Mesendoderm (in vitro differentiated cells): Measurements from ENCODE around the gene MRPL21.

Experiments
- DNase-seq: peaks from one replicate; pipeline ENCODE4 v3.0.0; 2013
- H2AK5ac ChIP-seq: 2 replicates; pipeline ENCODE4 v1.6.1; 2013; ENCODE audit warnings: low read length, inconsistent platforms
- H2BK120ac ChIP-seq: 2 replicates; pipeline ENCODE4 v1.6.1; 2013; ENCODE audit warnings: low read depth, mild to moderate bottlenecking, low read length, moderate library complexity, mixed read lengths
- H2BK15ac ChIP-seq: replicated peaks from 2 replicates; pipeline ENCODE4 v1.6.1; 2013; ENCODE audit warnings: low read depth, mild to moderate bottlenecking, moderate library complexity
- H2BK5ac ChIP-seq: 2 replicates; pipeline ENCODE4 v1.6.1; 2013; ENCODE audit warnings: low read length, inconsistent platforms
- H3K18ac ChIP-seq: 2 replicates; pipeline ENCODE4 v1.6.1; 2013; ENCODE audit warnings: mild to moderate bottlenecking, low read length, mixed read lengths
- H3K23ac ChIP-seq: one replicate; pipeline ENCODE4 v1.6.1; 2013; ENCODE audit warnings: low read length
- H3K27ac ChIP-seq: 2 replicates; pipeline ENCODE4 v1.5.1; 2013; ENCODE audit warnings: low read depth, mild to moderate bottlenecking, inconsistent platforms, low read length, moderate library complexity
- H3K27me3 ChIP-seq: 2 replicates; pipeline ENCODE4 v1.6.1; 2013; ENCODE audit warnings: low read length, control low read depth, mild to moderate bottlenecking, inconsistent platforms; ENCODE audit not compliant: insufficient read depth, poor library complexity
- H3K36me3 ChIP-seq: 2 replicates; pipeline ENCODE4 v1.6.1; 2013; ENCODE audit warnings: low read length, inconsistent platforms; ENCODE audit not compliant: control insufficient read depth, insufficient read depth
- H3K4ac ChIP-seq: one replicate; pipeline ENCODE4 v1.6.1; 2013; ENCODE audit warnings: low read depth, mild to moderate bottlenecking, low read length, moderate library complexity
- H3K4me1 ChIP-seq: 2 replicates; pipeline ENCODE4 v1.6.1; 2013; ENCODE audit warnings: low read depth, low read length, inconsistent platforms; ENCODE audit not compliant: control insufficient read depth
- H3K4me2 ChIP-seq: 2 replicates; pipeline ENCODE4 v1.6.1; 2013; ENCODE audit warnings: low read length
- H3K4me3 ChIP-seq: 2 replicates; pipeline ENCODE4 v1.5.1; 2013; ENCODE audit warnings: mild to moderate bottlenecking, low read length
- H3K56ac ChIP-seq: one replicate; pipeline ENCODE4 v1.6.1; 2013; ENCODE audit warnings: low read length
- H3K79me1 ChIP-seq: 2 replicates; pipeline ENCODE4 v1.6.1; 2013; ENCODE audit warnings: low read length, inconsistent platforms
- H3K79me2 ChIP-seq: 2 replicates; pipeline ENCODE4 v1.6.1; 2013; ENCODE audit warnings: mild to moderate bottlenecking, low read length; ENCODE audit not compliant: control insufficient read depth, insufficient read depth
- H3K9ac ChIP-seq: 2 replicates; pipeline ENCODE4 v1.6.1; 2013; ENCODE audit warnings: low read length, inconsistent platforms
- H4K5ac ChIP-seq: one replicate; pipeline ENCODE4 v1.6.1; 2013; ENCODE audit warnings: low read length
- H4K8ac ChIP-seq: one replicate; pipeline ENCODE4 v1.6.1; 2013; ENCODE audit warnings: low read depth, mild to moderate bottlenecking, control low read depth, low read length, moderate library complexity
- WGBS: extraction: QIAGEN DNeasy Blood & Tissue Kit; methylation state at CpG from one replicate; pipeline ENCODE4 v1.1.7; 2013; ENCODE audit warnings: low lambda C conversion rate, missing lambda C conversion rate; ENCODE audit not compliant: insufficient coverage; ENCODE audit errors: extremely low coverage; 5-methylcytosine and 5-hydroxymethylcytosine counted together

The MRPL21 gene

DNA sequence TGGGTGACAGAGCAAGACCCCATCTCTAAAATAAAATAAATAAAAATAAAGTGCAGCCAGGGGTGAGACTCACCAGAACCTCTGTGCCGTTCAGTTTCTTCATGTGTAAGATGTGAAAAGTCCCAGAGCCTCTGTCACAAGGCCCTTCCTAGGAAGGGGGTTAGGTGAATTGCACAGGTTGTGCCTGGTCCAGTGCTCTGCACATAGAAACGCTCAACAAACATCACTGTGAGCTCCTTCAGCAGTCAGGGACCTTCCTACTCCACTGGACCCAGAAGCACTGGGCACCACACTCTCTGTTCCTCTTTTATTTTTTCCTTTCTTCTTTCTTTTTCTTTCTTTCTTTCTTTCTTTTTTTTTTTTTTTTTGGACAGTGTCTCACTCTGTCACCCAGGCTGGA lies 22.3 kb downstream of the MRPL21 start:
- DNase-seq = no peak
- no peak overlapping the region for H2BK15ac ChIP-seq
- no peaks in the 10 kb centered on the region for H3K79me2 ChIP-seq
- no peak overlapping the region for H3K4ac ChIP-seq
- H3K4me2 ChIP-seq = no peak overlapping the region
- H3K4me3 ChIP-seq = no peak overlapping the region
- H3K27me3 ChIP-seq = no peaks in the 10 kb centered on the region
- no CpG with 5 or more reads among the region's 2 CpGs for WGBS
- no peak overlapping the region for H3K18ac ChIP-seq
- H3K27ac ChIP-seq = no peak overlapping the region
- H4K8ac ChIP-seq = no peak overlapping the region
- no peak overlapping the region for H2AK5ac ChIP-seq
- no peak overlapping the region for H3K9ac ChIP-seq
- H3K4me1 ChIP-seq = no peaks in the 10 kb centered on the region
- H2BK5ac ChIP-seq = no peak overlapping the region
- no peak overlapping the region for H2BK120ac ChIP-seq
- H3K23ac ChIP-seq = no peak overlapping the region
- no peak overlapping the region for H3K56ac ChIP-seq
- no peak overlapping the region for H4K5ac ChIP-seq
- H3K79me1 ChIP-seq = no peaks in the 10 kb centered on the region
- H3K36me3 ChIP-seq = no peaks in the 10 kb centered on the region

DNA sequence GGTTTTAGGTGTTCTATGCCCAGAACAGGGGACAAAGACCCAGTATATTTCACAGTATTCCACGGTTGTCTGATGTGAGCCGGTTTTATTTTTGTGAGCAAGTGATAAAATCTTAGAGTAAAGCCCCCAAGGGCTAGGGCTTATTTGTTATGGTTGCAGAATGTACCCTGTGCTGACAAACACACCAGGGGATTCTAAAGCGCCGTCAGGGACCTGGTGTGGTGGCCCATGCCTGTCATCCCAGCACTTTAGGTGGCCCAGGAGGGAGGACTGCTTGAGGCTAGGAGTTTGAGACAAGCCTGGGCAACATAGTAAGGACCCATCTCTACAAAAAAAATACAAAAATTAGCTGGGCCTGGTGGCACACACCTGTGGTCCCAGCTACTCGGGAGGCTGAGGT lies 22.8 kb downstream of the MRPL21 start:
- WGBS = no CpG with 5 or more reads among the region's 5 CpGs
- Histone ChIP-seq H2BK5ac (no peak overlapping the region), H3K4me3 (no peak overlapping the region), H3K4ac (no peak overlapping the region), H3K79me1 (no peaks in the 10 kb centered on the region), H3K79me2 (no peaks in the 10 kb centered on the region), H3K23ac (no peak overlapping the region), H3K27me3 (no peaks in the 10 kb centered on the region), H3K36me3 (no peaks in the 10 kb centered on the region), H4K8ac (no peak overlapping the region), H2BK15ac (no peak overlapping the region), H2BK120ac (no peak overlapping the region), H3K9ac (no peak overlapping the region), H3K27ac (no peak overlapping the region), H3K4me2 (no peak overlapping the region), H3K4me1 (no peaks in the 10 kb centered on the region), H4K5ac (no peak overlapping the region), H3K56ac (no peak overlapping the region), H3K18ac (no peak overlapping the region), H2AK5ac (no peak overlapping the region)
- DNase-seq = no peak

- DNase-seq = no peak
- H3K27me3 ChIP-seq = no peaks in the 10 kb centered on the region
- no peak overlapping the region for H3K4me3 ChIP-seq
- no peak overlapping the region for H3K23ac ChIP-seq
- H3K79me2 ChIP-seq = no peaks in the 10 kb centered on the region
- no peak overlapping the region for H3K4ac ChIP-seq
- H2BK120ac ChIP-seq = no peak overlapping the region
- no peaks in the 10 kb centered on the region for H3K79me1 ChIP-seq
- no peaks in the 10 kb centered on the region for H3K36me3 ChIP-seq
- H3K18ac ChIP-seq = no peak overlapping the region
- H2AK5ac ChIP-seq = no peak overlapping the region
- H4K8ac ChIP-seq = no peak overlapping the region
- H2BK15ac ChIP-seq = no peak overlapping the region
- H2BK5ac ChIP-seq = no peak overlapping the region
- H3K9ac ChIP-seq = no peak overlapping the region
- H3K4me2 ChIP-seq = no peak overlapping the region
- H3K56ac ChIP-seq = no peak overlapping the region
- H3K4me1 ChIP-seq = no peaks in the 10 kb centered on the region
- no CpG with 5 or more reads among the region's 7 CpGs for WGBS
- H4K5ac ChIP-seq = no peak overlapping the region
- H3K27ac ChIP-seq = no peak overlapping the region
Measured at GRCh38 chr11:68878022-68878421, 25.6 kb downstream of the MRPL21 start.

GRCh38 chr11:68872216-68873003 lies 31.2 kb downstream of the MRPL21 start:
- Histone ChIP-seq H3K36me3 (no peaks in the 10 kb centered on the region), H3K9ac (no peak overlapping the region), H3K4me1 (no peaks in the 10 kb centered on the region), H3K4me2 (no peak overlapping the region), H3K27ac (no peak overlapping the region), H3K4ac (no peak overlapping the region), H4K8ac (no peak overlapping the region), H2BK5ac (no peak overlapping the region), H2AK5ac (no peak overlapping the region), H3K56ac (no peak overlapping the region), H3K18ac (no peak overlapping the region), H2BK120ac (no peak overlapping the region), H4K5ac (no peak overlapping the region), H3K23ac (no peak overlapping the region), H2BK15ac (no peak overlapping the region), H3K79me2 (no peaks in the 10 kb centered on the region), H3K4me3 (no peak overlapping the region), H3K79me1 (no peaks in the 10 kb centered on the region), H3K27me3 (no peaks in the 10 kb centered on the region)
- DNase-seq = no peak
- WGBS = no CpG with 5 or more reads among the region's 12 CpGs

- DNase-seq = peak; percentile 41
- Histone ChIP-seq H3K9ac (peak overlapping the region; percentile 54), H3K27me3 (no peaks in the 10 kb centered on the region), H3K4me3 (no peak overlapping the region), H3K4ac (no peak overlapping the region), H3K27ac (no peak overlapping the region), H2BK120ac (no peak overlapping the region), H3K56ac (peak overlapping the region; percentile 79), H3K4me1 (no peaks in the 10 kb centered on the region), H2AK5ac (no peak overlapping the region), H2BK5ac (no peak overlapping the region), H3K4me2 (peak overlapping the region; percentile 27), H4K5ac (no peak overlapping the region), H3K79me2 (no peaks in the 10 kb centered on the region), H4K8ac (no peak overlapping the region), H2BK15ac (no peak overlapping the region), H3K23ac (no peak overlapping the region), H3K79me1 (no peaks in the 10 kb centered on the region), H3K36me3 (no peaks in the 10 kb centered on the region), H3K18ac (peak overlapping the region; percentile 7)
- no CpG with 5 or more reads among the region's 9 CpGs for WGBS
Measured at GRCh38 chr11:68870470-68870869, 33.2 kb downstream of the MRPL21 start.
